ENCODE measurements around the gene SLC44A5. TPM values are rescaled to one million over a fixed set of nuclear protein-coding genes. Genes with fewer than 3 reads are reported as not detected.
"Not testable (repeated sequence)": the region's sequence is repeated elsewhere in the genome, so short reads cannot be mapped to it uniquely, and the experiment has no call there.

Gene SLC44A5
- total RNA-seq, 1 donor from 2014 or later, result 1.7 TPM

DNA sequence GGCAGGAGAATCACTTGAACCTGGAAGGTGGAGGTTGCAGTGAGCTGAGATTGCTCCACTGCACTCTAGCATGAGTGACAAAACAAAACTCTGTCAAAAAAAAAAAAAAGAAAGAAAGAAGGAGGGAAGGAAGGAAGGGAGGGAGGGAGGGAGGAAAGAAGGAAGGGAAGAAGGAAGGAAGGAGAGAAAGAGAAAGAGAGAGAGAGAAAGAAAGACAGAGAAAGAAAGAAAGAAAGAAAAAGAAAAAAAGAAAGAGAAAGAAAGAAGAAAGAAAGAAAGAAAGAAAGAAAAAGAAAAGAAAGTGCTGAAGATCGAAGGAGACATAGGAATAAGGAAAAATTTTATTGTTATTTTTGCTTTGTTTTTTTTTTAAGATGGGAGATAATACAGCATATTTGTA lies 166.7 kb downstream of the SLC44A5 start:
- DNase-seq, result no peak

DNA sequence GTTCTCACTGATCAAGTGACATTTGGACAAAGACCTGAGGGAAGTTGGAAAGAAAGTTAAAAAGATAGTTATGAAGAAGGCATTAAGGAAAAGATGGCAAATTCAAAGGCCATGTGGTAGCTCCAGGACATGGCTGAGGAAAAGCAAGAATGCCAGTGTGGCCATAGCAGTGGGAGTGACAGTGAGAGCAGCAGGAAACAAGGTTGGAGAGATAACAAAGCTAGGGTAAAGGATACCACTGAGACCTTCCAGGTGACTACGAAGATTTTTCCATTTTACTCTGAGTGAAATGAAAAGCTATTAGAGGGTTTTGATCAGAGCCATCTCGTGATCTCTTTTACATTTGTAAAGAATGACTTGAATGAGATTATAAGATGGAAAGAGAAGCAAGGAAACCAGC lies 170.6 kb downstream of the SLC44A5 start:
- no peak for DNase-seq

DNA sequence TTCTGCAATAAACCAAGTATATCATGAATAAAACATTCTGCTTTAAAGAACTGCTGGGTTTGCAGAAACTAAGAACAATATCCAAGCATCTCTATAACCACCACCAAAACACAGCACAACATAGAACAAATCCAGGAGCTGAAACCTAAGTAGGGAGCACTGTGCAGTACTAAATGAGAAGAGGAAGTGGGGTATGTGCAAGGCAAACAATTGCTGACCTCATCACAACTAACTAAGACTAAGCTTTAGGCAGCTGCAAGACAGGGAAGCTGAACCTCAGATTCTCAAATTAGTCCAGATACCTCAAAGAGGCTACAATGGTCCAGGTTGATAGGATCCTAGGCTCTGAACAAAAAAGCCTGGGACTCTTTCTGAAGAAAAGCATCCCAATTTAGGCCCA lies 172.6 kb downstream of the SLC44A5 start:
- no peak for DNase-seq

DNA sequence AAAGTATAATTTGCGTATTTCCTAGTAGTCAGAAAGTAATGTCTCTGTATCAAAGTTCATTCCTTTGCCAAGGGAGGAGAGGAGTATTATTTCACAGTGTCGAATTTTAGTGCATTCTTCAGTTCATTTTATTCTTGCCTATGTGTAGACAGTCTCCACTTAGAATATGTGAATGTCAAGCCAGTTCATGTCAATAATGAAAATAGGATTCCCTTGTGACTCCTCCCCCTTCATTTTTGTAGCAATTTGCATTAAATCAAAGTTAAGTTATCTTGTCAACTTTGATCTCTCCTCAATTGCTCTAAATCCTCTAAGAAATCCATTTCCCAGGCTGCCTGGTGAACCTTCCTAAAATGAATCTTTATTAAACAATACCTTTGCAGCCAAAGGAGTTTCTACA lies 179.1 kb downstream of the SLC44A5 start:
- no peak for DNase-seq

DNA sequence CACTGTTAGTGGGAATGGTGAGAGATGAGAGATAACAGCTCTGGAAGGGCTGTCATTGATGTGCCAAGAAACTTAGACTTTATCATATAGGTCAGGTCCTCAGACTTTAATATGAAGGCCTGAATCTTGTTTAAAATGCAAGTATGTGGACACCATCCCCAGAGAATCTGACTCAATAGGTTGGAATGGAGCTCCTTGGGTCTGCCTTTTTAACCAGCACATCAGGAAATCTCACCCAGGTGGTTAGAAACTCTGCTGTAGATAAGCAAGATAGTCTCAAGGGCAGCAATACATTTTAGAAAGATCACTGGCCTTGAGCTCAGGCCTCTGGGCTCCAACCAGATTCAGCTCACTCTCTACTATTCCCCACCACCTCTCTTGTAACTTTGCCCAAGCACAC lies 180.4 kb downstream of the SLC44A5 start:
- DNase-seq, result no peak

DNA sequence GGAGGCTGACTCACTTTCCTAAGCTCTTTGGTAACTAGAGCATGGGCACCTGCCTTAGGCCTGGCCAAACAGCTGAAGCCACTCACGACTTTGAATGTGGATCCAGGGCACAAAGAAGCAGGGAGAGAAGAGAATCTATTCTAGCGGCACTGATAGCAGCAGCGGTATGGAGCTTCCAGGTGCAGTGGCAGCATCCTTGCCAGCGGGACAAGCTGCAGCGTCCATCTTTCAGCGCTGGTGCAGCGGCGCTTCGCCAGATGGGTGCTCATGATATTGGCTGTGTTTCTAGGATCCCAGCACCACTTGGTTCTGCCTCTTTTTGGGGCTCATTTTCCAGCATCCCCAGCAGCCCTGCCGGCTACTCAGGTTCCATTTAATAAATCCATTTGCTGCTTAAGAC lies 184.2 kb downstream of the SLC44A5 start:
- no peak for DNase-seq

DNA sequence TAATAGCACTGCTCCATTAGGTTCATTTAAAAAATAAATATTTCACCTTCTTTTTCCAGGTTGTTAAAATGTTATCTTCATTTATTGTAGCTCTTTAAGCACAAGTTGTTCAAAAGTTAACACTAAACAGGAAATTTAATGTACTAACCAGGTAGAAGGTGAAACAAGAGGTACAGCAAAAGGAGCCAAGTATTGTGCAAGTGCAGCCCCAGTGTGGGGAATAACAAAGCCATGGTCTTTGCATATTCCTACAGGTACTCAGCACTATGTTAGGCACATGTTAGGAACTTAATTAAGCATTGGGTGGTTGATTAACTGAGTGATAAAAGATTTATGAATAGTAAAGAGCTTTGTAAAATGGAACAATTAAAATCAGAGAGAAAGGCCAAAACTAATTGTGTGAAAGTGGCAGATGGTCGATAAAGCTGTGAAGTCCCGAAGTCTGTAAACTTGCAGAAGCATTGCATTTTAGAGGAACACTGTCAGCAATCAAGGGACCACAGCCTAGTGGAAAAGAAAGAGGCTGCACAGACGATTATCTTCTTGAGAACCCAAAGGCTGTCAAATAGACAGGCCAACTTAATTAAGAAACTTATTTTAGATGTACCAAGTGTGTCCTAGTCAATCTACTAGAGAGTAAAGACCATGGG lies 185.8 kb downstream of the SLC44A5 start:
- no peak for DNase-seq

DNA sequence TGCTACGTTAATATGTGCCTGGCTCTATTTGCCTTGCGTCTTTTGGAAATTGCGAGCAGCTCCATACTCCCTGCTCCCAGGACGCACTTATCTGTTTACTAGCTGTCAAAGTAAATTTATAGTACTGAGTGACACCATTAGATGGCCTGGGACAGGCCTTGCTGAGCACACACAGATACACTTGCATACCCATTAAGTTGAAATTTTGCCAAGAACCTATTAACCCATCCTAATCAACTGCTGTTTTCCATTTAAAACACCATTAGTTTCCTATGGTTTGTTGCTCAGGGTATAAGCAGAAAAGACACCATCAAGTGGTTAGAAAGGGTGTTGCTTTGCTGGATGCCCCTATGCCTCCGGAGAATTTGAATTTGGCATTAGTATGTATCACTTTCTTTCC lies 187.3 kb downstream of the SLC44A5 start:
- no peak for DNase-seq

DNA sequence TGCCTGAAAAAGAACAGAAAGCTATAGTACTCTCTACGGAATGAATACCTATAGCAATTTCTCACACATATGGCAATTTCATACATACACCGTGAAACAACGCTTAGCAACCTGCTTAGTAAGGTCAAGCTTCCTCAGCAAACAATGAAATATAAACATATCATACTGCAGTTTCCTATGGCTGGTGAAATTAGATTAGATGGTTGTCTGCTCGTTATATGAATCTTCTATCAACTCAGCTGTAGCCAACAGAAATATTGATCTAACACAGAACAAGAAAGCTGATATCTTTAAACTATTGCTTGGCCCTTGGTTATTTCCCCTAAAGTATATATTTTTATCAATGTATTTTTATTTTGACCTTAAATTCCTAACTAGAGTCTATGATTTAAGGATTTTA lies 187.8 kb downstream of the SLC44A5 start:
- peak; percentile 7 for DNase-seq

DNA sequence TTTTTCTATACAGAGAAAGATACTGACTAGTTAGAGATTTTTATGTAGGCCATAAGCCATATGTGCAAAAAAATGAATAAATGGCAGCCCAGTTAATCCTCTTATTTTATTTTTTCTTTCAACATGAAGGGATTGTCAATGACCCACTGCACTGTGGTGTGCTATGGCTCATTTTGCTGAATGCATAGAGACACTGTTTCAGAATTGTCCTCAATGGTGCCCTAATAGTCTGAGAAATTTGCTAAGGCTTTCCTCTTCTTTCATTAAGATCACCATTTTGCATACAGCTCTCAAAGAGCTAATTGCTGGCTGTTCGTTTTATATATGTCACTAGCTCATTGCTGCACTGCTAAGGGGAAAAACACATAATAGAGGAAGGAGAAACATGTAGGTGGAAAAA lies 189.5 kb downstream of the SLC44A5 start:
- DNase-seq, result no peak

DNA sequence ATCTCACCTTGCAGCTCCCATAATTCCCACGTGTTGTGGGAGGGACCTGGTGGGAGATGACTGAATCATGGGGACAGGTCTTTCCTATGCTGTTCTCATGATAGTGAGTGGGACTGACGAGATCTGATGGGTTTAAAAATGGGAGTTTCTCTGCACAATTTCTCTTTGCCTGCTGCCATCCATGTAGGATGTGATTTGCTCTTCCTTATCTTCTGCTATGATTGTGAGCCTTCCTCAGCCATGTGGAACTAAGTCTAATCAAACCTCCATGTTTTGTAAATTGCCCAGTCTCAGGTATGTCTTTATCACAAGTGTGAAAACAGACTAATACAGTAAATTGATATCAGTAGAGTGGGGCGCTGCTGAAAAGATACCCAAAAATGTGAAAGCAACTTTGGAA lies 195.7 kb downstream of the SLC44A5 start:
- DNase-seq, result no peak

DNA sequence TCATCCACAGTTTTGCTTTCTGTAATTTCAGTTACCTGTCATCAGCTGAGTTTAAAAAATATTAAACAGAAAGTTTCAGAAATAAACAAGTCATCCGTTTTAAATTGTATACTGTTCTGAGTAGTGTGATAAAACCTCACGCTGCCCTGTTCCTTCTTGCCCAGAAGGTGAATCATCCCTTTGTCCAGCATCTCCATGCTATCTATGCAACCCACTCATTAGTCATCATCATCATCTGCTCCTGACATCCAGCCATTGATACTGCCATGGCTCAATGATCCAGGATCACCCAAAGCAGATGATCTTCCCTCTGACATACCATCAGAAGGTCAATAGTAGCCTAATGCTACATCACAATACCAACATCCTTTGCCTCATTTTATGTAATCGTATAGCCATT lies 198.3 kb downstream of the SLC44A5 start:
- no peak for DNase-seq

DNA sequence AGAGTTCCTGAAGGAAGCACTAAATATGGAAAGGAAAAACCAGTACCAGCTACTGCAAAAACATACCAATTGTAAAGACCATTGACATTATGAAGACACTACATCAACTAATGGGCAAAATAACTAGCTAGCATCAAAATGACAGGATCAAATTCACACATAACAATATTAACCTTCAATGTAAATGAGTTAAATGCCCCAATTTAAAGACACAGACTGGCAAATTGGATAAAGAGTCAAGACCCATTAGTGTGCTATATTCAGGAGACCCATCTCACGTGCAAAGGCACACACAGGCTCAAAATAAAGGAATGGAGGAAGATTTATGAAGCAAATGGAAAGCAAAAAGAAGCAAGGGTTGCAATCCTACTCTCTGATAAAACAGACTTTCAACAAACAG lies 206.2 kb downstream of the SLC44A5 start:
- not testable (repeated sequence) for DNase-seq

DNA sequence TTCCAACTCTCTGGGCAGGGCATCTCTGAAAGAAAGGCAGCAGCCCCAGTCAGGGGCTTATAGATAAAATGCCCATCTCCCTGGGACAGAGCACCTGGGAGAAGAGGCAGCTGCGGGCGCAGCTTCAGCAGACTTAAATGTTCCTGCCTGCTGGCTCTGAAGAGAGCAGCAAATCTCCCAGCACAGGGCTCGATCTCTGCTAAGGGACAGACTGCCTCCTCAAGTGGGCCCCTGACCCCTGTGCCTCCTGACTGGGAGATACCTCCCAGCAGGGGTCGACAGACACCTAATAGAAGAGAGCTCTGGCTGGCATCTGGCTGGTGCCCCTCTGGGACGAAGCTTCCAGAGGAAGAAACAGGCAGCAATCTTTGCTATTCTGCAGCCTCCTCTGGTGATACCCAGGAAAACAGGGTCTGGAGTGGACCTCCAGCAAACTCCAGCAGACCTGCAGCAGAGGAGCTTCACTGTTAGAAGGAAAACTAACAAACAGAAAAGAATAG lies 207.7 kb downstream of the SLC44A5 start:
- not testable (repeated sequence) for DNase-seq

DNA sequence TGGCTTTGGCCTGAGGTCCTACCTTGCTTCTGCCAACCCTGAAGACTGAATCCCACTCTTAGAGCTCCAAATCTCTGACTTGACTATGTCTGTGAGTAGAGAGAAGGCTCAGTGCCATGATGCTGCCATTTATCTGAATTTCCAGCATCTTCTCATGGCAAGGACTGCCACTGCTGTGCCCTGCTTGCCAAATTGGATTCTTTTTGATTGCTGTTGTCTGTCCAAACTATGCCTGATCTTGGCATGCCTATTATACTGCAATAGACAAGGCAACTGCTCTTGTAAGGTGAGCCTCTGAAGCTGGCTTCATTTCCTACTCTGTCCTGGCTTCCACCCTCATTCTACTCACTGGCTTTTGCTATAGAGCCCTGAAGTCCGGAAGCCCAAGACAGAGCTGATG lies 210.2 kb downstream of the SLC44A5 start:
- DNase-seq, result no peak

DNA sequence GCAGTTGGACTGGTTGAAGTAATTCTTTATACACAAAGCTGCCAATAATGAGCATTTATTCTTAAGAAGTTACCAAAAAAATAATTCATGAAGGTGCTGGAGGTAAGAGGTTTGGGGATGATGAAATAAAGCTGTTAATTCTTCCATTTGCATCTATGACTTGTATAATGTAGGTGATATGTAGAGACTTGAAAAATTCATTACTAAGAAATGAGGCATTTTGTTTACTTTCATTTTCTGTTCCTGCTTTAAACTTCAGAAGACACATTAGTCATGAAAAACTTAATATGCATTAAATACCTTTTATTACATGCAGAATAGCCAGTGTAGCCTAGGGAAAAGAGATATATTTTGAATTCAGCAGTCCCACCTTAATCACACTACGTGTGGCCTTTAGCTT lies 214.2 kb downstream of the SLC44A5 start:
- no peak for DNase-seq

DNA sequence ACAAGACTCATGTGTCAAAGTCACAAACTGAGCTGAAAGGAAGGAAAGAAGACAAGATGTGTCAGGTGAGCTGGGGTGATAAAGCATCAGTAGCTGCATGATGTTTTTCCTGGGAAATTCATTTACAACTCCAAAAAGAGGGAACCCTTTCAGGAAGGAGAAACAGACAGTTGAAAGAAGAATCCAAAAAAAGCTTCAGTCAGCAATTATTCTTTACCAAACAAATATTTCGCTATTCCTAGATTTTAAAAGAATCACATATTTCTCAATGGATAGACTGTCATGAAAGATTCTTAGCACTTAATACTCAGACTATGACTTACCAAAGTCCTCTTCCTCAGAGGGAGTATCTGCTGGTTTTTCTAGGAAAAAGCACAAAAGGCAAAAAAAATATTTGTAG lies 214.7 kb downstream of the SLC44A5 start:
- DNase-seq, result no peak

DNA sequence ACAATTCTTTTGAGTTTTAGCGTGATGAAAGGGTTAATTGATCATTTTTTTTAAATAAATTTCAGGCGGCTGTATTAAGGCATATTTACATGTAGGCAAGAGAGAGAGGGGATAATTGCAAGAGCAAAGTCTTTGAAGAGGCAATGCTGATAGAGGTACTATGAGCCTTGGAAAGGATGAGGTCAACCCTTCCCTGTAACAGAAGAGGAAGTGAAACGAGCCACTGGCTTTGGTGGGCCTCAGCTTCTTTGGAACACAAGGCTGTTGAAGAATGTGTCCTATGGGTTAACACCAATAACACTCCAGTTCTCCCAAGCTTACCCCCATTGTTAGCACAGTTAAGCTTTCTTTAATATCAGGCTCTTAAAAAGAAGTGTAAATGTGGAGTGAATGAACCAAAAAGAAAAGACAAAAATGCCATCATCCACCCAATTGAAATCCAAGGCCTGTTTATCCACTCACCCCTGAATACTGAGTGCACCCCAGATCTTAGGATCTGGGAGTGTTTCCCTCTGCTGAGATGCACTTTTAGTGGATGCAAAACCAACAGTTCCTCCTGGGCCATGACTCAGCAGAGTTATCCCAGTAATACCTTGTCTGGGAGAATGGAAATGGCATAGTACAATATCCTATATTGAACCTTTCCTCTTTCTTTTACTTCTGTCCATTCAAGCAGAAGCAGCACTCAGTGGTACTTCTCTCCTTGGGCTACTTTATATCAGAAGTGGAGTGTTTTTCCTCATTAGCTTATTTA lies 216.4 kb downstream of the SLC44A5 start:
- no peak for DNase-seq

DNA sequence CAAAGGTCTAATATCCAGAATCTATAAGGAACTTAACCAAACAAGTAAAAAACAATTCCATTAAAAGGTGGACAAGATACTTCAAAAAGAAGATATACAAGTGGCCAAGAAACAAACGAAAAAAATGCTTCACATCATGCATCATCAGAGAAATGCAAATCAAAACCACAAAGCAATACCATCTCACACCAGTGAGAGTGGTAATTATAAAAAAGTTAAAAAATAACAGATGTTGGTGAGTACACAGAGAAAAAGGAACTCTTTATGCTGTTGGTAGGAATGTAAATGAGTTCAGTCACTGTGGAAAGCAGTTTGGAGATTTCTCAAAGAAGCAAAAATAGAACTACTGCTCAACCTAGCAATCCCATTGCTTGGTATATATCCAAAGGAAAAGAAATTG lies 218.6 kb downstream of the SLC44A5 start:
- DNase-seq, result no peak

DNA sequence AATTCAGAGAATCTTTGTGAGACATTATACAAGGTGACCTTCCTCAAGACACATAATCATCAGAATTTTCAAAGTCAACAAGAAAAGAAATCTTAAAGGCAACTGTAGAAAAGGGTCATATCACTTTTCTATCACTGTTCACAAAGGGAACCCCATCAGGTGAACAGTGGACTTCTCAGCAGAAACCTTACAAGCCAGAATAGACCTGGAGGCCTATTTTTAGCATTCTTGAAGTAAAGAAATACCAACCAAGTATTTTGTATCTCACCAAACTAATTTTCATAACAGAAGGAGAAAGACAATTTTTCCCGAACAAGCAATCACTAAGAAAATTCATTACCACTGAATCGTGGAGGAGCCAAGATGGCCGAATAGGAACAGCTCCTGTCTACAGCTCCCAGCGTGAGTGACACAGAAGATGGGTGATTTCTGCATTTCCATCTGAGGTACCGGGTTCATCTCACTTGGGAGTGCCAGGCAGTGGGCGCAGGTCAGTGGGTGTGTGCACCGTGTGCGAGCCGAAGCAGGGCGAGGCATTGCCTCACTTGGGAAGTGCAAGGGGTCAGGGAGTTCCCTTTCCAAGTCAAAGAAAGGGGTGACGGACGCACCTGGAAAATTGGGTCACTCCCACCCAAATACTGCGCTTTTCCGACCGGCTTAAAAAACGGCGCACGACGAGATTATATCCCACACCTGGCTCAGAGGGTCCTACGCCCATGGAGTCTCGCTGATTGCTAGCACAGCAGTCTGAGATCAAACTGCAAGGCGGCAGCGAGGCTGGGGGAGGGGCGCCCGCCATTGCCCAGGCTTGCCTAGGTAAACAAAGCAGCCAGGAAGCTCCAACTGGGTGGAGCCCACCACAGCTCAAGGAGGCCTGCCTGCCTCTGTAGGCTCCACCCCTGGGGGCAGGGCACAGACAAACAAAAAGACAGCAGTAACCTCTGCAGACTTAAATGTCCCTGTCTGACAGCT lies 235.2 kb downstream of the SLC44A5 start:
- not testable (repeated sequence) for DNase-seq

DNA sequence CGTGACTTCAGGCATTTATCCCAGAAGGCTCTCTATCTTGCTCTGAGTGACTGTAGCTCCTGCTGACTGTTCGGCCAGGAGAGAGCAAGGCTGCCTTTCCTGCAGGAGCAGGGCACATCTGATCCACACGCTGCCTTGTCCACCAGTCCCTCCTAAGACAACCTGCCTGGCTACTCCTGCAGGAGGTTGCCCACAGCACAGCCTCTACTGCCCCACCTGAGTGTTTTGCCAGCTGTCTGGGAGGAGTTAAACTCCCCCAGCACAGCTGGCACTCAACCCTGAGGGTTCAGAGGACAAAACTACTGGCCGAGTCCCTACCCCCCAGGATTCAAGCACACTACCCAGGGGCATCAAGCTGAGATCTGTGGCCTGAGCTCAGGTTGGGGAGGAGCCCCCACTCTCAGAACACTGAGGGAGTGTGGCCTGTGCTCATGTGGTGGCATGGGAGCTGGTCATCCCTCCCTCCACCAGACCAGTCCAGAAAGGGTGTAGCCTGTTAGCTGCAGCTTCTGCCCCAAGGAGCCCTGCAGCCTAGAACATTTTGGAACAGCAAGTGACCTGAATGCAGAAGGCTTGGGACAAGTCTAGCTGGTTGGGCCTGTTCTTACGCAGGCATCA lies 237.3 kb downstream of the SLC44A5 start:
- DNase-seq, result no peak

DNA sequence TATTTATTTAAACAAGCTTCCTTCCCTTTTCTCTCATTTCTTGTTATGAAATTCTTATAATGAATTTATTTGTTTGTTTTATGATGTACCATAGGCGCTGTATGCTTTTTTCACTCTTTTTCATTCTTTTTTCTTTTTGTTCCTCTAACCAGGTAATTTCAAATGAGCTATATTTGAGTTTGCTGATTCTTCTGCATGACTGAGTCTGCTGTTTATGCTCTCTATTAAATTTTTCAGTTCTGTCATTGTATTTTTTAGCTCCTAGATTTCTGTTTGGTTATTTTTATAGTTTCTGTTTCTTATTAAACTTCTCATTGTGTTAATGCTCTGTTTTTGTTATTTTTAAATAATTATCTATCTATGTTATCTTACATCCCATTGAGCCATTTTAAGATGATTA lies 244.3 kb downstream of the SLC44A5 start:
- no peak for DNase-seq

DNA sequence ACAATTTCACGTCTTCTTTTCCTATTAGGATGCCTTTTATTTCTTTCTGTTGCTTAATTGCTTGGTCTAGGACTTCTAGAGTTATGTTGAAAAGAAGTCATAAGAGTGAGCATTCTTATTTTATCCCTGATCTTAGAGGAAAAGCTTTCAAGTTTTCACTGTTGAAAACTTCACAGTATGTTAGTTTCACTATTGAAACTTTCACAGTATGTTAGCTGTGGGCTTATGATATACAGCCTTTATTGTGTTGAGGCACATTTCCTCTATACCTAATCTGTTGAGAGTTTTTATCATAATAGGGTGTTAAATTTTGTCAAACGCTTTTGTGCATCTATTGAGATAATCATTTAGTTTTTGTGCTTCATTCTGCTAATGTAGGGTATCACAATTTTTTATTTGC lies 249.7 kb downstream of the SLC44A5 start:
- DNase-seq, result no peak

Measured in dermis blood vessel endothelial cell (primary cell).